ENCODE measurements around the gene TMEM260.
"Not testable (repeated sequence)": the region's sequence is repeated elsewhere in the genome, so short reads cannot be mapped to it uniquely, and the experiment has no call there.

Gene TMEM260

DNA sequence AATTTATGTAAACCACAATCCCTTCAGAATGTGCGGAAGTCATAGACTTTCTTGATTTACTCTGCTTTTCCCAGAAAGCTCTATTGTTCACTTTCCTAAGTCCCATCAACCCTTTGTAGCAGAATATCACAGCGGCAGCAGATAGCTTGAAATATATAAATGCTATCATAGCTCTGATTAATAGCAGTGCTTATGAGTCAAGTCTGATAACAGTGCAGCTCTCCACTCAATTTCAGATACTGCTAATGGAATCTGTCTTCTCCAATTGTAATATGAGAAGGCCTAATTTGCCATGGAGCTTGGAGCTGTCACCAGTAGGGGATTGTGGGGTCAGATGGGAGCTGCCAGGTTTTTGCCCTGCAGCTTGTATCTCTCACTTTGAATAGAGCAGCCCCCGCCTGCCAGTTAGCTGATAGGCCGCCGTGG lies 10.9 kb downstream of the TMEM260 start:
- H3K4me3 ChIP-seq (ENCODE audit: low read depth, low read length), result no peak overlapping the region
- TF ChIP-seq CTCF (IDR thresholded peaks at IDR 0.05; ENCODE audit: low read depth, low read length, missing control alignments), result no peak
- no peak for DNase-seq (ENCODE audit: low read depth)
- in situ Hi-C loops (cut with HindIII; ENCODE audit: low sequenced_read_pairs), result no loop called here

GRCh38 chr14:56592746-56593544 lies 13.3 kb downstream of the TMEM260 start:
- TF ChIP-seq CTCF (IDR thresholded peaks at IDR 0.05; ENCODE audit: low read depth, low read length, missing control alignments), result no peak
- in situ Hi-C loops (cut with HindIII; ENCODE audit: low sequenced_read_pairs), result no loop called here
- no peak overlapping the region for H3K4me3 ChIP-seq (ENCODE audit: low read depth, low read length)
- no peak for DNase-seq (ENCODE audit: low read depth)

GRCh38 chr14:56594428-56594827 lies 14.8 kb downstream of the TMEM260 start:
- H3K4me3 ChIP-seq (ENCODE audit: low read depth, low read length), result no peak overlapping the region
- DNase-seq (ENCODE audit: low read depth), result no peak
- in situ Hi-C loops (cut with HindIII; ENCODE audit: low sequenced_read_pairs), result no loop called here
- TF ChIP-seq CTCF (IDR thresholded peaks at IDR 0.05; ENCODE audit: low read depth, low read length, missing control alignments), result no peak

DNA sequence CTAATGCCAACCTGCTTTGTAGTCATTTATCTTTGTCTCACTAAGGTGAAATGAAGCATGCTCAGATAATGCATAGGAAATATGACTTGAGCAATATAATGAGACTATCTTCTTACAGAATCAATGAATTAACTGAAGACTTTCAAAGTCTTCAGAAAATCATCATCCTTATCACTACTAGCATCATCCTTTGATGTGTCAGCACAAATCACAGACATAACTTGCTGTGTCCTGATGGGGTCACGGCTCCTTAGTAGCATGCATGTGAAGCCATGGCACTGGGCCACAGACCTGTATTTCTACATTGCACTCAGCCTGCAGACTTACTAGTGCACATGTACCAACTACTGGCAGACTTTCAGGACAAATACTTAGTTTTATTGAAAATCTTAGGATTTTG lies 18.9 kb downstream of the TMEM260 start:
- no peak overlapping the region for H3K4me3 ChIP-seq (ENCODE audit: low read depth, low read length)
- in situ Hi-C loops (cut with HindIII; ENCODE audit: low sequenced_read_pairs), result no loop called here
- no peak for TF ChIP-seq CTCF (IDR thresholded peaks at IDR 0.05; ENCODE audit: low read depth, low read length, missing control alignments)
- DNase-seq (ENCODE audit: low read depth), result no peak

DNA sequence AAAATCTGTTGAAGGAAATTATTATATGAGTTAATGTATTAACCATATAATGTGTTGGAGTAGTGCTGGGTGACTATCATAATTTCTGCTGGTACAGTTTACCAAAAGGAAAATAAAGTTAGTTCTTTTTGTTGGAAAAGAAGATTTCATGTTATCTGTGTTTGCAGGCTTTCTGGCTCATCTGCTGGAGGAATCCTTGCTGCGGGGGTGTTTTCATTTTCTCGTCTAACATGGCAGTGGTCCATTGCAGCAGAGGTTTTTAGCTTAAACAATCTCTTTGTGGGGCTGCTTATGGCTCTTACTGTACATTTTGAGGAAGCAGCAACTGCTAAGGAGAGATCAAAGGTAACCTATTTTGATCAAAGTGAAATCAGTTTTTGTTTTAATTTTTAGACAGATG lies 24.1 kb downstream of the TMEM260 start:
- H3K4me3 ChIP-seq (ENCODE audit: low read depth, low read length), result no peak overlapping the region
- in situ Hi-C loops (cut with HindIII; ENCODE audit: low sequenced_read_pairs), result no loop called here
- TF ChIP-seq CTCF (IDR thresholded peaks at IDR 0.05; ENCODE audit: low read depth, low read length, missing control alignments), result no peak

DNA sequence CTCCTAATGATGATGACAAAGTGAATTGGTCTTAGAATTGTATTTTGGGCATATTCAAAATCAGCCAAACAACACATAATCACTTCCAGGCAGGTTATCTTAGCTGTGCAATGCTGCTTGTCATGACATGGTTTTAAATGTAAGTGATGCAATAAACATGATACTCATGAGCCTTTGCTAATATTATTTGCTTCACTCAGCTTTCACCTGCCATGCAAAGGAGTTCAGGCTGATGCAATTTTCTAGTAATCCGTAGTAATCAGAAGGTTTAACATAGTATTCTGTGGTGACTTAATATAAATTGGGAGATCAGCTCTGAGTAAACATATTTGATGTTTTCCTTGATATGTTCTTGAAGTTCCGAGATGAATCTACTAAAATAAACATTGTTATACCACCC lies 29.1 kb downstream of the TMEM260 start:
- H3K4me3 ChIP-seq (ENCODE audit: low read depth, low read length), result no peak overlapping the region
- DNase-seq (ENCODE audit: low read depth), result no peak
- no peak for TF ChIP-seq CTCF (IDR thresholded peaks at IDR 0.05; ENCODE audit: low read depth, low read length, missing control alignments)
- in situ Hi-C loops (cut with HindIII; ENCODE audit: low sequenced_read_pairs), result no loop called here

More for the DNA sequence above, 24.1 kb downstream of the TMEM260 start:
- DNase-seq (ENCODE audit: low read depth), result no peak

- in situ Hi-C loops (cut with HindIII; ENCODE audit: low sequenced_read_pairs); DNase-seq (ENCODE audit: low read depth); H3K4me3 ChIP-seq (ENCODE audit: low read depth, low read length): not testable (repeated sequence)
Observed at GRCh38 chr14:56611663-56612062, 32.1 kb downstream of the TMEM260 start.
